H4 (cell line): ENCODE data around the gene LIX1. TPM values are rescaled to one million over a fixed set of nuclear protein-coding genes. Genes with fewer than 3 reads are reported as not detected.
"Not testable (repeated sequence)": the region's sequence is repeated elsewhere in the genome, so short reads cannot be mapped to it uniquely, and the experiment has no call there.

ENCODE experiments used
- DNase-seq: peaks from one replicate; pipeline ENCODE4 v3.0.0-alpha.2; 2015; ENCODE audit warnings: low spot score
- total RNA-seq: library from RNA; depleted of rRNA; stranded (reverse); fragments of >200 nt; shearing (Covaris generic); gene quantifications from 2 replicates; pipeline ENCODE4 v1.2.3, GENCODE V29; 2014

Gene LIX1
- total RNA-seq, 1 experiment from 2014 or later = 0.12 TPM

- no peak for DNase-seq
Observed at GRCh38 chr5:97141539-97141938, 872 bp downstream of the LIX1 start.

GRCh38 chr5:97141031-97141430 is 1.4 kb downstream of the LIX1 start:
- DNase-seq = no peak

- not testable (repeated sequence) for DNase-seq
Observed at GRCh38 chr5:97140250-97140649, 2.2 kb downstream of the LIX1 start.

GRCh38 chr5:97136475-97136874 is 5.9 kb downstream of the LIX1 start:
- no peak for DNase-seq

- DNase-seq = no peak
Observed at GRCh38 chr5:97135868-97136267, 6.5 kb downstream of the LIX1 start.

- no peak for DNase-seq
Observed at GRCh38 chr5:97134634-97135033, 7.8 kb downstream of the LIX1 start.

- no peak for DNase-seq
Observed at GRCh38 chr5:97133101-97133500, 9.3 kb downstream of the LIX1 start.

- DNase-seq = no peak
Observed at GRCh38 chr5:97131921-97132320, 10.5 kb downstream of the LIX1 start.

- DNase-seq = no peak
Observed at GRCh38 chr5:97131139-97131710, 11.2 kb downstream of the LIX1 start.

GRCh38 chr5:97127727-97128126 is 14.7 kb downstream of the LIX1 start:
- DNase-seq = no peak

- no peak for DNase-seq
Observed at GRCh38 chr5:97125125-97125683, 17.2 kb downstream of the LIX1 start.

- no peak for DNase-seq
Observed at GRCh38 chr5:97124335-97124734, 18.1 kb downstream of the LIX1 start.

- DNase-seq = no peak
Observed at GRCh38 chr5:97121848-97122247, 20.6 kb downstream of the LIX1 start.

- no peak for DNase-seq
Observed at GRCh38 chr5:97120195-97120594, 22.2 kb downstream of the LIX1 start.

- no peak for DNase-seq
Observed at GRCh38 chr5:97119007-97119390, 23.4 kb downstream of the LIX1 start.

GRCh38 chr5:97118261-97119006 is 24.0 kb downstream of the LIX1 start:
- no peak for DNase-seq

GRCh38 chr5:97115932-97116331 is 26.5 kb downstream of the LIX1 start:
- DNase-seq = no peak

GRCh38 chr5:97112230-97112629 is 30.2 kb downstream of the LIX1 start:
- no peak for DNase-seq

- DNase-seq = no peak
Observed at GRCh38 chr5:97111616-97112015, 30.8 kb downstream of the LIX1 start.

GRCh38 chr5:97111004-97111403 is 31.4 kb downstream of the LIX1 start:
- no peak for DNase-seq

- no peak for DNase-seq
Observed at GRCh38 chr5:97107318-97107717, 35.1 kb downstream of the LIX1 start.

GRCh38 chr5:97106216-97106581 is 36.2 kb downstream of the LIX1 start:
- DNase-seq = no peak

GRCh38 chr5:97105501-97106215 is 36.8 kb downstream of the LIX1 start:
- no peak for DNase-seq
